ENCODE measurements around the gene ZNF44. TPM values are rescaled to one million over a fixed set of nuclear protein-coding genes. Genes with fewer than 3 reads are reported as not detected.
"Not testable (repeated sequence)": the region's sequence is repeated elsewhere in the genome, so short reads cannot be mapped to it uniquely, and the experiment has no call there.

ZNF44 gene
- polyA plus RNA-seq, 2 of the 4 experiments (the other 2 are of a cell fraction) = 0.65 to 0.76 TPM

- TF ChIP-seq EHMT2 (IDR thresholded peaks at IDR 0.05; ENCODE audit: low read depth) (no peak), CBX8 (IDR thresholded peaks at IDR 0.05) (no peak), EP300 (IDR thresholded peaks at IDR 0.05) (no peak), FOSL2 (IDR thresholded peaks at IDR 0.05) (no peak), FOSL2 (CRISPR knock-in tag; IDR thresholded peaks at IDR 0.05) (no peak), HOXB5 (CRISPR knock-in tag; IDR thresholded peaks at IDR 0.05) (no peak), ESRRA (IDR thresholded peaks at IDR 0.05; ENCODE audit: borderline replicate concordance, low read length) (no peak), GATA3 (IDR thresholded peaks at IDR 0.05; ENCODE audit: borderline replicate concordance) (no peak), TFCP2L1 (CRISPR knock-in tag; IDR thresholded peaks at IDR 0.05) (no peak), ZC3H11A (IDR thresholded peaks at IDR 0.05) (no peak), USF2 (IDR thresholded peaks at IDR 0.05) (no peak), ATOH8 (CRISPR knock-in tag; IDR thresholded peaks at IDR 0.05; ENCODE audit: low read depth) (no peak), MAFK (IDR thresholded peaks at IDR 0.05; ENCODE audit: partially characterized antibody) (no peak), FOXS1 (CRISPR knock-in tag; IDR thresholded peaks at IDR 0.05) (no peak)
- TF ChIP-seq, protein P1, sequence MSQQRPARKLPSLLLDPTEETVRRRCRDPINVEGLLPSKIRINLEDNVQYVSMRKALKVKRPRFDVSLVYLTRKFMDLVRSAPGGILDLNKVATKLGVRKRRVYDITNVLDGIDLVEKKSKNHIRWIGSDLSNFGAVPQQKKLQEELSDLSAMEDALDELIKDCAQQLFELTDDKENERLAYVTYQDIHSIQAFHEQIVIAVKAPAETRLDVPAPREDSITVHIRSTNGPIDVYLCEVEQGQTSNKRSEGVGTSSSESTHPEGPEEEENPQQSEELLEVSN (IDR thresholded peaks at IDR 0.05; ENCODE audit: borderline replicate concordance, low read depth) = no peak
- H3K9me3 ChIP-seq = no peaks in the 10 kb centered on the region; the same call in 2 of the 3 replicates
- no peak for FAIRE-seq
Measured at GRCh38 chr19:12318782-12319413, 24.2 kb upstream of the ZNF44 start.

GRCh38 chr19:12314553-12314952 is 19.9 kb upstream of the ZNF44 start:
- H3K9me3 ChIP-seq = no peaks in the 10 kb centered on the region
- FAIRE-seq (no peak), DNase-seq (ENCODE audit: low read depth in 1 of 2, low spot score in 1 of 2) (no peak), ATAC-seq (no peak)
- H3K4me2 ChIP-seq = no peak overlapping the region
- TF ChIP-seq, protein P2, sequence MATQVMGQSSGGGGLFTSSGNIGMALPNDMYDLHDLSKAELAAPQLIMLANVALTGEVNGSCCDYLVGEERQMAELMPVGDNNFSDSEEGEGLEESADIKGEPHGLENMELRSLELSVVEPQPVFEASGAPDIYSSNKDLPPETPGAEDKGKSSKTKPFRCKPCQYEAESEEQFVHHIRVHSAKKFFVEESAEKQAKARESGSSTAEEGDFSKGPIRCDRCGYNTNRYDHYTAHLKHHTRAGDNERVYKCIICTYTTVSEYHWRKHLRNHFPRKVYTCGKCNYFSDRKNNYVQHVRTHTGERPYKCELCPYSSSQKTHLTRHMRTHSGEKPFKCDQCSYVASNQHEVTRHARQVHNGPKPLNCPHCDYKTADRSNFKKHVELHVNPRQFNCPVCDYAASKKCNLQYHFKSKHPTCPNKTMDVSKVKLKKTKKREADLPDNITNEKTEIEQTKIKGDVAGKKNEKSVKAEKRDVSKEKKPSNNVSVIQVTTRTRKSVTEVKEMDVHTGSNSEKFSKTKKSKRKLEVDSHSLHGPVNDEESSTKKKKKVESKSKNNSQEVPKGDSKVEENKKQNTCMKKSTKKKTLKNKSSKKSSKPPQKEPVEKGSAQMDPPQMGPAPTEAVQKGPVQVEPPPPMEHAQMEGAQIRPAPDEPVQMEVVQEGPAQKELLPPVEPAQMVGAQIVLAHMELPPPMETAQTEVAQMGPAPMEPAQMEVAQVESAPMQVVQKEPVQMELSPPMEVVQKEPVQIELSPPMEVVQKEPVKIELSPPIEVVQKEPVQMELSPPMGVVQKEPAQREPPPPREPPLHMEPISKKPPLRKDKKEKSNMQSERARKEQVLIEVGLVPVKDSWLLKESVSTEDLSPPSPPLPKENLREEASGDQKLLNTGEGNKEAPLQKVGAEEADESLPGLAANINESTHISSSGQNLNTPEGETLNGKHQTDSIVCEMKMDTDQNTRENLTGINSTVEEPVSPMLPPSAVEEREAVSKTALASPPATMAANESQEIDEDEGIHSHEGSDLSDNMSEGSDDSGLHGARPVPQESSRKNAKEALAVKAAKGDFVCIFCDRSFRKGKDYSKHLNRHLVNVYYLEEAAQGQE (IDR thresholded peaks at IDR 0.05) = no peak
- TF ChIP-seq POLR2A (IDR thresholded peaks at IDR 0.05; ENCODE audit: low read length) (no peak), CBX8 (IDR thresholded peaks at IDR 0.05) (no peak), HOXB5 (CRISPR knock-in tag; IDR thresholded peaks at IDR 0.05) (no peak), EP300 (IDR thresholded peaks at IDR 0.05) (no peak), MAZ (IDR thresholded peaks at IDR 0.05; ENCODE audit: borderline replicate concordance, low read depth, low read length) (no peak), FOSL2 (IDR thresholded peaks at IDR 0.05) (no peak), FOSL2 (CRISPR knock-in tag; IDR thresholded peaks at IDR 0.05) (no peak), NR3C1 (IDR thresholded peaks at IDR 0.05) (no peak), CBX2 (IDR thresholded peaks at IDR 0.05; ENCODE audit: borderline replicate concordance, low read depth) (no peak)
- TF ChIP-seq, protein P3, sequence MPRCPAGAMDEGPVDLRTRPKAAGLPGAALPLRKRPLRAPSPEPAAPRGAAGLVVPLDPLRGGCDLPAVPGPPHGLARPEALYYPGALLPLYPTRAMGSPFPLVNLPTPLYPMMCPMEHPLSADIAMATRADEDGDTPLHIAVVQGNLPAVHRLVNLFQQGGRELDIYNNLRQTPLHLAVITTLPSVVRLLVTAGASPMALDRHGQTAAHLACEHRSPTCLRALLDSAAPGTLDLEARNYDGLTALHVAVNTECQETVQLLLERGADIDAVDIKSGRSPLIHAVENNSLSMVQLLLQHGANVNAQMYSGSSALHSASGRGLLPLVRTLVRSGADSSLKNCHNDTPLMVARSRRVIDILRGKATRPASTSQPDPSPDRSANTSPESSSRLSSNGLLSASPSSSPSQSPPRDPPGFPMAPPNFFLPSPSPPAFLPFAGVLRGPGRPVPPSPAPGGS (IDR thresholded peaks at IDR 0.05) = no peak
- TF ChIP-seq, protein P1 (IDR thresholded peaks at IDR 0.05; ENCODE audit: borderline replicate concordance, low read depth) = no peak
- ChIA-PET POLR2A (no interaction called here), CTCF (no interaction called here)
- H3K27ac ChIP-seq = no peak overlapping the region
- WGBS (ENCODE audit: missing lambda C conversion rate) = 7% methylated on average over 7 of the region's 7 CpGs
- no peak overlapping the region for H3K4me3 ChIP-seq
- no peaks in the 10 kb centered on the region for H3K4me1 ChIP-seq

More at GRCh38 chr19:12318782-12319413, 24.2 kb upstream of the ZNF44 start:
- POLR2A ChIA-PET = no interaction called here
- no peak overlapping the region for H3K27ac ChIP-seq
- H3K4me1 ChIP-seq = no peaks in the 10 kb centered on the region
- ATAC-seq = no peak
- no peak for DNase-seq (ENCODE audit: low read depth in 1 of 2, low spot score in 1 of 2)
- CTCF ChIA-PET = no interaction called here
- no peak overlapping the region for H3K4me3 ChIP-seq
- 38% methylated on average over 13 of the region's 13 CpGs for WGBS (ENCODE audit: missing lambda C conversion rate)
- H3K4me2 ChIP-seq = no peak overlapping the region

DNA sequence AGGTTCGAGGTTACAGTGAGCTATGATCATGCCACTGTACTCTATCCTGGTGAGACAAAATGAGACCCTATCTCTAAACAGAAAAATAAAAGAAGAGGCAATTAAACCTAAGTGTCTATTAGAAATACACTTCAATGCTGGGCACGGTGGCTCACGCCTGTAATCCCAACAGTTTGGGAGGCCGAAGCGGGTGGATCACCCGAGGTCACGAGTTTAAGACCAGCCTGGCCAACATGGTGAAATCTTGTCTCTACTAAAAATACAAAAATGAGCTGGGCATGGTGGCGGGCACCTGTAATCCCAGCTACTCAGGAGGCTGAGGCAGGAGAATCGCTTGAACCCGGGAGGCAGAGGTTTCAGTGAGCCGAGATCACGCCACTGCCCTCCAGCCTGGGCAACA is 14.2 kb upstream of the ZNF44 start:
- H3K4me2 ChIP-seq; ATAC-seq; H3K9me3 ChIP-seq; H3K4me1 ChIP-seq; POLR2A ChIA-PET; FAIRE-seq; H3K27ac ChIP-seq; DNase-seq (ENCODE audit: low read depth in 1 of 2, low spot score in 1 of 2); H3K4me3 ChIP-seq: not testable (repeated sequence)
- CTCF ChIA-PET = interaction anchor here (0.6 kb wide), 1 partner anchor 7 kb away, joined by 3 read pairs; no protein-coding TSS in a partner anchor
- WGBS (ENCODE audit: missing lambda C conversion rate) = 33% methylated on average over 12 of the region's 12 CpGs

Data from A549 (cell line).